K562 (cell line): ENCODE data around the gene FANCI. TPM values are rescaled to one million over a fixed set of nuclear protein-coding genes. Genes with fewer than 3 reads are reported as not detected.

ENCODE experiments used
- ATAC-seq: fragments of 200-7000 bp; cut with Tn5 transposase; 3 replicates; pipeline ENCODE4 v1.9.1; 2020; ENCODE audit warnings: moderate library complexity
- BruUV-seq: library from RNA; stranded (reverse); fragments of 400-500 nt; replicated peaks from 2 replicates; lab custom pipeline; 2021; lab: Mats Ljungman, UMichigan
- CTCF ChIA-PET: fragments of 300-600 bp; formaldehyde crosslinking; extraction: SDS; loops from one replicate; lab custom pipeline; 2021; ENCODE audit warnings: low intra/inter-chr PET ratio; lab: Yijun Ruan, JAX
- POLR2A ChIA-PET: fragments of 300-600, 350-650 bp; sonication (Branson Sonifier 250); formaldehyde crosslinking; extraction: SDS; loops from one replicate; lab custom pipeline; 2021; ENCODE audit warnings: antibody characterized with exemption, inconsistent platforms; lab: Yijun Ruan, JAX
- DNase-seq, 4 experiments: peaks; one replicate each; pipeline versions ENCODE4 v3.0.0 to v3.0.0-alpha.2; 2011 to 2018; ENCODE audit warnings: low spot score in 3 of 4, mixed read lengths in 3 of 4; ENCODE audit errors: extremely low read depth in 1 of 4
- FAIRE-seq: peaks from 2 replicates; lab custom pipeline; 2011; peaks lifted over from hg19 to GRCh38; lab: Jason Lieb, UNC
- H2AFZ ChIP-seq: 2 replicates; pipeline ENCODE4 v1.6.0; 2011; ENCODE audit warnings: low read depth, low read length, control low read depth, inconsistent platforms
- H3K27ac ChIP-seq: fragments of 200-600 bp; 3 replicates; pipeline ENCODE4 v1.8.0; 2011; ENCODE audit warnings: low read depth, mild to moderate bottlenecking, control low read depth, inconsistent platforms, low read length, moderate library complexity, mixed read lengths; ENCODE audit errors: extremely low read depth
- H3K27me3 ChIP-seq, 2 experiments: fragments of 300-600 bp in 1 of 2; 2 replicates in 1 of 2; 3 replicates in 1 of 2; pipeline versions ENCODE4 v1.6.0 to v1.8.0; 2011; ENCODE audit warnings: inconsistent platforms in 2 of 2, low read length in 2 of 2, mild to moderate bottlenecking in 1 of 2, mixed read lengths in 1 of 2, moderate library complexity in 1 of 2; ENCODE audit not compliant: control insufficient read depth in 2 of 2, insufficient read depth in 2 of 2
- H3K36me3 ChIP-seq: fragments of 300-600 bp; 3 replicates; pipeline ENCODE4 v1.8.0; 2011; ENCODE audit warnings: mild to moderate bottlenecking, low read length, inconsistent platforms; ENCODE audit not compliant: control insufficient read depth, insufficient read depth
- H3K4me1 ChIP-seq, 2 experiments: fragments of 200-600 bp in 1 of 2; replicated peaks in 1 of 2; 2 replicates in 1 of 2; 3 replicates in 1 of 2; pipeline versions ENCODE4 v1.5.1 to v1.8.0; 2011; ENCODE audit warnings: inconsistent platforms in 2 of 2, low read length in 2 of 2, mild to moderate bottlenecking in 1 of 2, mixed read lengths in 1 of 2, moderate library complexity in 1 of 2; ENCODE audit not compliant: control insufficient read depth in 2 of 2, insufficient read depth in 2 of 2
- H3K4me2 ChIP-seq: 2 replicates; pipeline ENCODE4 v1.6.1; 2011; ENCODE audit warnings: low read length, control low read depth, inconsistent platforms, mixed read lengths; ENCODE audit not compliant: insufficient read depth
- H3K4me3 ChIP-seq: fragments of 200-600 bp; sonication (generic), shearing (Covaris generic); 2 replicates; pipeline ENCODE4 v1.5.1; 2016; ENCODE audit warnings: control low read depth, inconsistent platforms
- H3K79me2 ChIP-seq: fragments of 200-600 bp; 3 replicates; pipeline ENCODE4 v1.8.0; 2011; ENCODE audit warnings: low read length, inconsistent platforms; ENCODE audit not compliant: control insufficient read depth, insufficient read depth
- H3K9ac ChIP-seq, 2 experiments: 2 replicates each; pipeline versions ENCODE4 v1.6.0 to v1.6.1; 2011; ENCODE audit warnings: low read depth in 2 of 2, low read length in 2 of 2, control low read depth in 1 of 2, inconsistent platforms in 1 of 2, mild to moderate bottlenecking in 1 of 2, mixed read lengths in 1 of 2; ENCODE audit not compliant: insufficient read depth in 1 of 2
- H3K9me1 ChIP-seq: one replicate; pipeline ENCODE4 v1.6.0; 2011; ENCODE audit warnings: inconsistent platforms, mild to moderate bottlenecking, low read length, moderate library complexity; ENCODE audit not compliant: control insufficient read depth, insufficient read depth
- H3K9me3 ChIP-seq: replicated peaks from 2 replicates; pipeline ENCODE4 v1.5.1; 2011; ENCODE audit warnings: low read depth, low read length, inconsistent platforms; ENCODE audit not compliant: control insufficient read depth, insufficient read depth
- H4K20me1 ChIP-seq: replicated peaks from 2 replicates; pipeline ENCODE4 v1.6.1; 2011; ENCODE audit warnings: low read length, inconsistent platforms, mixed read lengths; ENCODE audit not compliant: control insufficient read depth, insufficient read depth
- FOXA3 ChIP-seq, 2 experiments: fragments of 450-650 bp in 1 of 2; sonication (generic) in 1 of 2; formaldehyde crosslinking; IDR thresholded peaks in 1 of 2; conservative IDR thresholded peaks in 1 of 2; 2 replicates each; pipeline versions ENCODE4 v1.4.0 to v1.8.0; 2020 to 2022; ENCODE audit warnings: mild to moderate bottlenecking in 2 of 2, missing genetic modification reagents in 1 of 2
- REST ChIP-seq, 2 experiments: fragments of 450-650 bp; formaldehyde crosslinking in 1 of 2; IDR thresholded peaks; 2 replicates each; pipeline versions ENCODE4 v1.4.0 to v1.6.1; 2014 to 2020; ENCODE audit warnings: mild to moderate bottlenecking in 2 of 2, borderline replicate concordance in 1 of 2, low read depth in 1 of 2
- WGBS: fragments of 100-300 bp; shearing (Covaris generic); methylation state at CpG from one replicate; pipeline ENCODE4 v1.1.6; 2016; ENCODE audit warnings: low coverage, mixed read lengths; ENCODE audit not compliant: insufficient coverage; ENCODE audit errors: missing lambda C conversion rate; 5-methylcytosine and 5-hydroxymethylcytosine counted together
- in situ Hi-C: fragments of 300-500 bp; cut with MboI; formaldehyde crosslinking; loops from 4 replicates; pipeline ENCODE4 v1.15.0; 2018; ENCODE audit warnings: inconsistent platforms, mixed read lengths
- intact Hi-C: fragments of 100-400 bp; cut with micrococcal nuclease; formaldehyde crosslinking; loops from 2 replicates; pipeline ENCODE4 v1.14.2; 2022
- polyA plus RNA-seq, 8 experiments: library from polyadenylated mRNA; depleted of rRNA in 4 of 8; stranded (reverse) in 5 of 8; unstranded in 3 of 8; fragments of >200 nt; fragmentation: Nextera tagmentation in 2 of 8; fragmentation: Illumina TruSeq in 1 of 8; extraction: Ambion mirVana in 2 of 8; extraction: Trizol in 1 of 8; gene quantifications; 2 replicates each; pipeline versions ENCODE4 v1.2.1 to v1.2.3, GENCODE V29; 2011 to 2014; ENCODE audit warnings: inconsistent platforms in 1 of 8, missing spikeins in 1 of 8
- total RNA-seq, 7 experiments: library from RNA; depleted of rRNA in 6 of 7; stranded (reverse); fragments of >200 nt in 6 of 7; fragmentation: Illumina TruSeq in 2 of 7; extraction: Trizol in 2 of 7; gene quantifications; 2 replicates each; pipeline versions ENCODE4 v1.2.1 to v1.2.3, GENCODE V29; 2011 to 2021; ENCODE audit warnings: low replicate concordance in 1 of 7

The FANCI gene
- total and polyA plus RNA-seq, 9 of the 15 experiments (the other 6 are each of a cell fraction or from before 2014, with no cell fraction given) = 72.1 to 165 (median 131) TPM

GRCh38 chr15:89360294-89360971, 116.7 kb downstream of the FANCI start:
- no peak overlapping the region for H3K9ac ChIP-seq
- H3K4me3 ChIP-seq = no peak overlapping the region
- no peaks in the 10 kb centered on the region for H3K36me3 ChIP-seq
- in situ Hi-C loops = loop anchor here (5.0 kb wide), 1 partner anchor 47 kb away; no protein-coding TSS in a partner anchor
- H3K79me2 ChIP-seq = no peaks in the 10 kb centered on the region
- no peak for TF ChIP-seq REST (IDR thresholded peaks at IDR 0.05; ENCODE audit: borderline replicate concordance)
- TF ChIP-seq REST (CRISPR knock-in tag; IDR thresholded peaks at IDR 0.05; ENCODE audit: low read depth) = 0 out of 2 replicates have a peak, but pooled peaks have one; percentile 29
- no peak for TF ChIP-seq FOXA3 (CRISPR knock-in tag; conservative IDR thresholded peaks at IDR 0.05 in 1 of 2, IDR thresholded peaks at IDR 0.05 in 1 of 2)
- no peak for DNase-seq
- no peaks in the 10 kb centered on the region for H3K9me3 ChIP-seq
- H3K27ac ChIP-seq = no peak overlapping the region
- WGBS = 10% methylated on average over 23 of the region's 31 CpGs
- H3K27me3 ChIP-seq = peaks cover 59 to 91% of the 10 kb centered on the region in 2 experiments
- H2AFZ ChIP-seq = no peak overlapping the region
- H4K20me1 ChIP-seq = peaks cover 23% of the 10 kb centered on the region
- FAIRE-seq = no peak
- H3K9me1 ChIP-seq = no peaks in the 10 kb centered on the region
- no TSS peak for BruUV-seq
- ChIA-PET POLR2A (interaction anchor here (0.6 to 1.1 kb wide), 3 partner anchors 9 to 154 kb away, joined by 3 read pairs; no protein-coding TSS in a partner anchor), CTCF (interaction anchor here (5.1 kb wide), 1 partner anchor 70 kb away, joined by 65 read pairs; no protein-coding TSS in a partner anchor)
- no peak overlapping the region for H3K4me2 ChIP-seq
- no peak for ATAC-seq
- peaks cover 0 to 41% of the 10 kb centered on the region in 2 experiments; a peak in 2 of 5 replicates for H3K4me1 ChIP-seq
- intact Hi-C loops = no loop called here
